CD4-positive, alpha-beta T cell (primary cell): ENCODE results near the gene AKIRIN1. TPM values are rescaled to one million over a fixed set of nuclear protein-coding genes. Genes with fewer than 3 reads are reported as not detected.
"Not testable (repeated sequence)": the region's sequence is repeated elsewhere in the genome, so short reads cannot be mapped to it uniquely, and the experiment has no call there.

ENCODE experiments used
- ATAC-seq: fragments of 200-7000 bp; cut with Tn5 transposase; one replicate; pipeline ENCODE4 v1.10.0; 2022; ENCODE audit warnings: mild to moderate bottlenecking; ENCODE audit not compliant: poor library complexity
- CTCF ChIA-PET: fragments of 350-600 bp; sonication (Branson Sonifier 250); formaldehyde crosslinking; loops from one replicate; lab custom pipeline; 2021; ENCODE audit warnings: antibody characterized with exemption, inconsistent platforms; lab: Charles Lee
- POLR2A ChIA-PET: fragments of 350-600 bp; sonication (Branson Sonifier 250); formaldehyde crosslinking; loops from one replicate; lab custom pipeline; 2021; ENCODE audit warnings: antibody characterized with exemption, inconsistent platforms; lab: Charles Lee
- DNase-seq, 14 experiments: peaks; one replicate each; pipeline ENCODE4 v3.0.0-alpha.2; 2013 to 2020; ENCODE audit warnings: mixed read lengths in 2 of 14
- H3K27ac ChIP-seq, 2 donors: one replicate each; pipeline versions ENCODE4 v1.5.1 to v1.7.0; 2013; ENCODE audit warnings: low read length in 2 of 2, low read depth in 1 of 2, mild to moderate bottlenecking in 1 of 2
- H3K27me3 ChIP-seq, 2 experiments: 1 replicate in 1 of 2; 2 replicates in 1 of 2; pipeline versions ENCODE4 v1.6.1 to v1.7.0; 2013; ENCODE audit warnings: low read length in 2 of 2, control low read depth in 1 of 2, mild to moderate bottlenecking in 1 of 2, moderate library complexity in 1 of 2; ENCODE audit not compliant: insufficient read depth in 2 of 2, control insufficient read depth in 1 of 2
- H3K36me3 ChIP-seq: one replicate; pipeline ENCODE4 v1.6.1; 2013; ENCODE audit warnings: low read length, control low read depth; ENCODE audit not compliant: insufficient read depth
- H3K4me1 ChIP-seq: one replicate; pipeline ENCODE4 v1.6.1; 2013; ENCODE audit warnings: low read length, control low read depth; ENCODE audit not compliant: insufficient read depth
- H3K4me3 ChIP-seq: one replicate; pipeline ENCODE4 v1.5.1; 2013; ENCODE audit warnings: mild to moderate bottlenecking, low read length, moderate library complexity
- H3K9me3 ChIP-seq, 2 experiments: 1 replicate in 1 of 2; 2 replicates in 1 of 2; pipeline versions ENCODE4 v1.6.1 to v1.7.0; 2013; ENCODE audit warnings: low read length in 2 of 2, mild to moderate bottlenecking in 2 of 2, control low read depth in 1 of 2, moderate library complexity in 1 of 2; ENCODE audit not compliant: control insufficient read depth in 1 of 2, insufficient read depth in 1 of 2
- H3K27ac Mint-ChIP-seq: one replicate; pipeline ENCODE4 v1.8.0; 2020; ENCODE audit warnings: mixed read lengths
- H3K27me3 Mint-ChIP-seq: one replicate; pipeline ENCODE4 v1.8.0; 2021; ENCODE audit warnings: mixed read lengths
- H3K36me3 Mint-ChIP-seq: one replicate; pipeline ENCODE4 v1.8.0; 2021; ENCODE audit warnings: low read depth, mixed read lengths
- H3K4me1 Mint-ChIP-seq: one replicate; pipeline ENCODE4 v1.8.0; 2021; ENCODE audit warnings: low read depth, mixed read lengths
- H3K4me3 Mint-ChIP-seq: one replicate; pipeline ENCODE4 v1.8.0; 2020; ENCODE audit warnings: mild to moderate bottlenecking, mixed read lengths
- H3K9me3 Mint-ChIP-seq: one replicate; pipeline ENCODE4 v1.8.0; 2020; ENCODE audit warnings: mixed read lengths
- intact Hi-C, 2 experiments: fragments of 100-400 bp; cut with DNase I in 1 of 2; cut with micrococcal nuclease in 1 of 2; formaldehyde crosslinking; loops; one replicate each; pipeline versions ENCODE4 v1.15.1 to v1.9.0; 2023 to 2025; cut with DNase I, micrococcal nuclease
- total RNA-seq, 174 experiments: library from RNA in 2 of 174; stranded (reverse) in 2 of 174; gene quantifications; one replicate each; pipeline ENCODE4 v1.2.3 and lab custom pipeline; 2021 to 2026
- TF ChIP-seq, protein P1 (sequence below): fragments of 200-600 bp; IDR thresholded peaks from one replicate; pipeline ENCODE4 v1.8.0; 2022; ENCODE audit warnings: antibody characterized with exemption, mild to moderate bottlenecking

AKIRIN1 gene
- total RNA-seq, 2 experiments from 2014 or later, result 108 to 112 TPM

DNA sequence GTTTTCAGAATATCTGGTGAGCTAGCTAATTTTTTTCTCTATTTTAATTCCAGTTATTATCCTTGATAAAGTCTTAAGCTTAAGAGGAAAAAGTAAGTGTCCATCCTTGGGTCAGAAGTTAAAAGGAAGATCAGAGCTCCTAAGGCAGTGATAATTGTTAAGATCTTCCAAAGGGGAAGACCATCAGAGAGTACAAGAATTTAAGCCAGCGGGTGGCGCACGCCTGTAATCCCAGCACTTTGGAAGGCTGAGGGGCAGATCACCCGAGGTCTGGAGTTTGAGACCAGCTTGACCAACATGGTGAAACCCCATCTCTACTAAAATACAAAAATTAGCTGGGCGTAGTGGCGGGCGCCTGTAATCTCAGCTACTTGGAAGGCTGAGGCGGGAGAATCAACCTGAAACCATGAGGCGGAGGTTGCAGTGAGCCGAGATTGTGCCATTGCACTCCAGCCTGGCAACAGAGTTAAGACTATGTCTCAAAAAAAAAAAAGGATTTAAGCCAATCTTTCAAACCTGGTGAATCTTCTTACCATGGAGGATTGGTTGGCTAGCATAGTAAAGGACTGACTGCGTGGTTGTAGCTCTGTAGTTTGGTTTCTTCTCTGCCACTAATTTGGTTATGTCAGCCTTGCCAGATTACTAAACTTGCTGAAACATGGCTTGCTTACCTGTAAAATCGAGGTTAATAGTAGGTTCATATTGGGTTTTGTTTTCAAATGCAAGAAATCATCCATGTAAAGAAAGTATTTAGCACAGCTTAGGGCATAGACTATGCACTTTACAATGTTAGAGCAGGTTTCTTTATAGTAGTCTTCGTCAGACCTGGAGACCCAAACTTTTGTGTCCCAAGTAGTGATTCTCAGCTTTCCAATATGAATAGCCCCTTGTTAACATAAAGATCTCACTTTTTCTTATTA lies 15.9 kb downstream of the AKIRIN1 start:
- ChIA-PET CTCF (interaction anchor here (1.5 kb wide), 1 partner anchor 22 kb away, joined by 3 read pairs; no protein-coding TSS in a partner anchor), POLR2A (no interaction called here)
- intact Hi-C loops, result no loop called here
- DNase-seq (no peak), ATAC-seq (no peak)
- Histone ChIP-seq H3K4me1 (no peaks in the 10 kb centered on the region), H3K27me3 (no peaks in the 10 kb centered on the region), H3K27ac (no peak overlapping the region), H3K9me3 (no peaks in the 10 kb centered on the region), H3K4me3 (no peak overlapping the region), H3K36me3 (peaks cover 81% of the 10 kb centered on the region)
- H3K27me3 Mint-ChIP-seq, result no peaks in the 10 kb centered on the region
- no peak overlapping the region for H3K4me3 Mint-ChIP-seq
- H3K27ac Mint-ChIP-seq, result no peak overlapping the region
- peaks cover 8% of the 10 kb centered on the region for H3K4me1 Mint-ChIP-seq
- no peaks in the 10 kb centered on the region for H3K9me3 Mint-ChIP-seq
- TF ChIP-seq, protein P1, sequence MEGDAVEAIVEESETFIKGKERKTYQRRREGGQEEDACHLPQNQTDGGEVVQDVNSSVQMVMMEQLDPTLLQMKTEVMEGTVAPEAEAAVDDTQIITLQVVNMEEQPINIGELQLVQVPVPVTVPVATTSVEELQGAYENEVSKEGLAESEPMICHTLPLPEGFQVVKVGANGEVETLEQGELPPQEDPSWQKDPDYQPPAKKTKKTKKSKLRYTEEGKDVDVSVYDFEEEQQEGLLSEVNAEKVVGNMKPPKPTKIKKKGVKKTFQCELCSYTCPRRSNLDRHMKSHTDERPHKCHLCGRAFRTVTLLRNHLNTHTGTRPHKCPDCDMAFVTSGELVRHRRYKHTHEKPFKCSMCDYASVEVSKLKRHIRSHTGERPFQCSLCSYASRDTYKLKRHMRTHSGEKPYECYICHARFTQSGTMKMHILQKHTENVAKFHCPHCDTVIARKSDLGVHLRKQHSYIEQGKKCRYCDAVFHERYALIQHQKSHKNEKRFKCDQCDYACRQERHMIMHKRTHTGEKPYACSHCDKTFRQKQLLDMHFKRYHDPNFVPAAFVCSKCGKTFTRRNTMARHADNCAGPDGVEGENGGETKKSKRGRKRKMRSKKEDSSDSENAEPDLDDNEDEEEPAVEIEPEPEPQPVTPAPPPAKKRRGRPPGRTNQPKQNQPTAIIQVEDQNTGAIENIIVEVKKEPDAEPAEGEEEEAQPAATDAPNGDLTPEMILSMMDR, result no peak
- H3K36me3 Mint-ChIP-seq, result peaks cover 87% of the 10 kb centered on the region

DNA sequence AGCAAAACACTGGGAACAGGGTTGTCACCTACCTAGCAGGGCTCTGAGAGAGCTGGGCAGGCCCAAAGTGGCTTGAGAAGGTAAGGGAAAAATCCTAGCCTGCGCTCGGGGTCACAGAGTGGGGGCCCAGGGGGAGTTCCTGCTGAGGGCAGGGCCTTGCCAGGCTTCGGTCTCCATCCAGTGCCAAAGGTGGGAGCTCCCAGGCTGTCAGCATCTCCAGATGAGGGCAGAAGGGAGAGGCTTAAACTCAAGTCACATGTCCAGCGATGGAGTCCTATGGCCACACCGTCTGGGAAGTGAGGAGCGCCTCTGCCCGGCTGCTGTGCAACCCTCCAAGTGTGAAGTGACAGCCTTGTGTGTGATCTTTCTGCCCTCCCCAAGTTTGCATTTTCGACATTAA lies 23.9 kb downstream of the AKIRIN1 start:
- intact Hi-C loops, result not testable (repeated sequence)

DNA sequence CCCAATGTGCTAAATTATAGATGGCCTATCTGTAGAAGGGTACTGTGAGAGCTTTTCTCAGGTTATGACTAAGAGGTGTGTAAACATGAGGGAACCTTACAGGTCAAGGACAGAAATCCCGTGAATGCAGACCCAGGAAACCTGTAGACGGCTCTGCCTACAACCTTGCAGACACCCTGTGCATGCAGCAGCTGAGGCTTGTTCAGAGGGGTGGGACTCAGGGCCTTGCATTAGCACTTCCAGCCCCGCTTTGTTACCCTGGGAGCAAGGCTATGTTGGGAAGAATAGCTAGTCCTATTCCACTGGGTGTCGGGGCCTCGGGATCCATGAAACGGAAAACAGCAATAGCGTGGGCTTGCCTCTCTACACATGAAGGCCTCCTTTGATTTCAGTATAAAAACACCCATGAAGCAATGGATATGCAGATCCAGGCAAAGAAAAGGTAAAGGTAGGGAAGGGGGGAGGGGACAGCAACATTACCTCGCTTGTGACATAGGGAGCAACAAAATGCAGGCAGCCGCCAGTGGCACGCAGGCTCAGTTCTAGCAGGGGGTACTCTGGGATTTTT lies 25.6 kb downstream of the AKIRIN1 start:
- Mint-ChIP-seq H3K4me1 (no peaks in the 10 kb centered on the region), H3K27me3 (no peaks in the 10 kb centered on the region), H3K4me3 (no peak overlapping the region), H3K9me3 (no peaks in the 10 kb centered on the region), H3K36me3 (peaks cover 10% of the 10 kb centered on the region), H3K27ac (no peak overlapping the region)
- Histone ChIP-seq H3K9me3 (no peaks in the 10 kb centered on the region), H3K36me3 (peaks cover 6% of the 10 kb centered on the region), H3K27me3 (no peaks in the 10 kb centered on the region), H3K4me1 (no peaks in the 10 kb centered on the region), H3K27ac (no peak overlapping the region), H3K4me3 (no peak overlapping the region)
- ChIA-PET CTCF (interaction anchor here (1.1 kb wide), 1 partner anchor 41 kb away, joined by 4 read pairs; no protein-coding TSS in a partner anchor), POLR2A (no interaction called here)
- intact Hi-C loops, result no loop called here
- no peak for ATAC-seq
- TF ChIP-seq, protein P1, result no peak
- no peak for DNase-seq

More for the DNA sequence above, 23.9 kb downstream of the AKIRIN1 start:
- H3K4me1 Mint-ChIP-seq, H3K27ac ChIP-seq, H3K9me3 ChIP-seq, ATAC-seq, H3K27me3 ChIP-seq, DNase-seq, CTCF ChIA-PET, H3K27me3 Mint-ChIP-seq, H3K9me3 Mint-ChIP-seq, H3K4me3 ChIP-seq, H3K27ac Mint-ChIP-seq, H3K4me3 Mint-ChIP-seq, H3K4me1 ChIP-seq: not testable (repeated sequence)
- POLR2A ChIA-PET, result interaction anchor here (1.9 kb wide), 1 partner anchor 11 kb away, joined by 5 read pairs; the partner anchor contains the start of gene NDUFS5
- peaks cover 14% of the 10 kb centered on the region for H3K36me3 ChIP-seq
- peaks cover 21% of the 10 kb centered on the region for H3K36me3 Mint-ChIP-seq
